OCI-LY3 (cell line): ENCODE data around the gene SRGN.
"Not testable (repeated sequence)": the region's sequence is repeated elsewhere in the genome, so short reads cannot be mapped to it uniquely, and the experiment has no call there.

ENCODE experiments used
- H2AFZ ChIP-seq: fragments of 200-600, 300-600 bp; shearing (Covaris generic); 2 replicates; pipeline ENCODE4 v1.6.0; 2014; ENCODE audit warnings: antibody characterized with exemption, low read depth, low read length
- H3K27ac ChIP-seq: fragments of 200-600, 300-600 bp; sonication (generic); 2 replicates; pipeline ENCODE4 v1.5.1; 2014; ENCODE audit warnings: mild to moderate bottlenecking, low read length, moderate library complexity, mixed read lengths
- H3K27me3 ChIP-seq: fragments of 200-600, 300-600 bp; sonication (generic); 2 replicates; pipeline ENCODE4 v1.6.1; 2014; ENCODE audit warnings: low read depth, low read length, mixed read lengths
- H3K36me3 ChIP-seq: fragments of 200-600, 300-600 bp; sonication (generic); replicated peaks from 2 replicates; pipeline ENCODE3; 2014; ENCODE audit warnings: low read depth, low read length, mixed read lengths
- H3K4me1 ChIP-seq: fragments of 300-600, 200-600 bp; sonication (generic); 2 replicates; pipeline ENCODE4 v1.6.1; 2014; ENCODE audit warnings: low read length, mixed read lengths
- H3K4me2 ChIP-seq: fragments of 200-600, 300-600 bp; sonication (generic); 2 replicates; pipeline ENCODE4 v1.6.1; 2014; ENCODE audit warnings: low read length, mixed read lengths
- H3K4me3 ChIP-seq: fragments of 300-600, 200-600 bp; sonication (generic); 2 replicates; pipeline ENCODE4 v1.5.1; 2014; ENCODE audit warnings: antibody characterized with exemption, mild to moderate bottlenecking, low read length, moderate library complexity
- H3K79me2 ChIP-seq: fragments of 300-600, 200-600 bp; shearing (Covaris generic); 2 replicates; pipeline ENCODE4 v1.6.1; 2014; ENCODE audit warnings: mild to moderate bottlenecking, low read length, mixed read lengths
- H3K9ac ChIP-seq: fragments of 300-600, 200-600 bp; shearing (Covaris generic); 2 replicates; pipeline ENCODE4 v1.6.0; 2014; ENCODE audit warnings: mild to moderate bottlenecking, low read length, moderate library complexity
- H3K9me3 ChIP-seq: fragments of 200-600, 300-600 bp; shearing (Covaris generic); 2 replicates; pipeline ENCODE4 v1.6.1; 2014; ENCODE audit warnings: low read length, mixed read lengths; ENCODE audit not compliant: insufficient read depth
- H4K20me1 ChIP-seq: fragments of 200-600, 300-600 bp; sonication (generic); 2 replicates; pipeline ENCODE4 v1.6.1; 2016; ENCODE audit warnings: low read length, mixed read lengths; ENCODE audit not compliant: insufficient read depth
- EZH2phosphoT487 ChIP-seq: fragments of 200-600 bp; shearing (Covaris generic); IDR thresholded peaks from 2 replicates; pipeline ENCODE4 v1.6.1; 2018; ENCODE audit warnings: antibody characterized with exemption, mixed run types, low read depth
- TF ChIP-seq, protein P1 (sequence below): fragments of 200-600, 300-600 bp; sonication (generic); IDR thresholded peaks from 2 replicates; pipeline ENCODE4 v1.5.1; 2014; ENCODE audit warnings: antibody characterized with exemption, low read length, low read depth

The SRGN gene

GRCh38 chr10:69087590-69088470 lies at the start of gene SRGN:
TSS of gene SRGN (plus strand) at chr10:69088103. CDS start at chr10:69088158, 55 bp downstream.
- peak within 1 kb of the TSS; percentile 90 for H3K4me2 ChIP-seq
- peaks cover 18% of the 10 kb centered on the region; the same call in 1 of the 2 replicates for H4K20me1 ChIP-seq
- no peaks in the 10 kb centered on the region for H3K27me3 ChIP-seq
- H3K4me3 ChIP-seq = peak within 1 kb of the TSS; percentile 97
- TF ChIP-seq EZH2phosphoT487 = no peak
- TF ChIP-seq, protein P1, sequence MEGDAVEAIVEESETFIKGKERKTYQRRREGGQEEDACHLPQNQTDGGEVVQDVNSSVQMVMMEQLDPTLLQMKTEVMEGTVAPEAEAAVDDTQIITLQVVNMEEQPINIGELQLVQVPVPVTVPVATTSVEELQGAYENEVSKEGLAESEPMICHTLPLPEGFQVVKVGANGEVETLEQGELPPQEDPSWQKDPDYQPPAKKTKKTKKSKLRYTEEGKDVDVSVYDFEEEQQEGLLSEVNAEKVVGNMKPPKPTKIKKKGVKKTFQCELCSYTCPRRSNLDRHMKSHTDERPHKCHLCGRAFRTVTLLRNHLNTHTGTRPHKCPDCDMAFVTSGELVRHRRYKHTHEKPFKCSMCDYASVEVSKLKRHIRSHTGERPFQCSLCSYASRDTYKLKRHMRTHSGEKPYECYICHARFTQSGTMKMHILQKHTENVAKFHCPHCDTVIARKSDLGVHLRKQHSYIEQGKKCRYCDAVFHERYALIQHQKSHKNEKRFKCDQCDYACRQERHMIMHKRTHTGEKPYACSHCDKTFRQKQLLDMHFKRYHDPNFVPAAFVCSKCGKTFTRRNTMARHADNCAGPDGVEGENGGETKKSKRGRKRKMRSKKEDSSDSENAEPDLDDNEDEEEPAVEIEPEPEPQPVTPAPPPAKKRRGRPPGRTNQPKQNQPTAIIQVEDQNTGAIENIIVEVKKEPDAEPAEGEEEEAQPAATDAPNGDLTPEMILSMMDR = no peak
- peak within 1 kb of the TSS; percentile 100 for H3K27ac ChIP-seq
- peaks cover 13% of the 10 kb centered on the region for H3K36me3 ChIP-seq
- H3K9ac ChIP-seq = peak within 1 kb of the TSS; percentile 98
- no peaks in the 10 kb centered on the region for H3K9me3 ChIP-seq
- H2AFZ ChIP-seq = peak within 1 kb of the TSS; percentile 12; the same call in 1 of the 2 replicates
- H3K4me1 ChIP-seq = peaks cover 46% of the 10 kb centered on the region
- H3K79me2 ChIP-seq = peaks cover 40% of the 10 kb centered on the region

DNA sequence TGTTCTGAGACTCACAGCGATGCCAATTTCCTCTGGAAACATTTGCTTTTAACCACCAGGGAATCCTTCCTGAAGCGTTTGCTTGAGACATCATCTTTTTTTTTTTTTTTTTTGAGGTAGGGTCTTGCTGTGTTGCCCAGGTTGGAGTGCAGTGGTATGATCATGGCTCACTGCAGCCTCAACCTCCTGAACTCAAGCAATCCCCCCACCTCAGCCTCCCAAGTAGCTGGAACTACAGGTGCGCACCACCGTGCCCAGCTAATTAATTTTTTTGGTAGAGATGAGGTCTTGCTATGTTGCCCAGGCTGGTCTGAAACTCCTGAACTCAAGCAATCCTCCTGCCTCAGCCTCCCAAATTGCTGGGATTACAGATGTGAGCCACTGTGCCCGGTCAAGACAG lies 47.0 kb upstream of the SRGN start:
- not testable (repeated sequence) for H2AFZ ChIP-seq, H4K20me1 ChIP-seq, H3K27ac ChIP-seq, H3K4me3 ChIP-seq, H3K4me2 ChIP-seq, H3K36me3 ChIP-seq, H3K27me3 ChIP-seq, H3K9ac ChIP-seq, H3K79me2 ChIP-seq, H3K9me3 ChIP-seq
- H3K4me1 ChIP-seq = peaks cover 29% of the 10 kb centered on the region

DNA sequence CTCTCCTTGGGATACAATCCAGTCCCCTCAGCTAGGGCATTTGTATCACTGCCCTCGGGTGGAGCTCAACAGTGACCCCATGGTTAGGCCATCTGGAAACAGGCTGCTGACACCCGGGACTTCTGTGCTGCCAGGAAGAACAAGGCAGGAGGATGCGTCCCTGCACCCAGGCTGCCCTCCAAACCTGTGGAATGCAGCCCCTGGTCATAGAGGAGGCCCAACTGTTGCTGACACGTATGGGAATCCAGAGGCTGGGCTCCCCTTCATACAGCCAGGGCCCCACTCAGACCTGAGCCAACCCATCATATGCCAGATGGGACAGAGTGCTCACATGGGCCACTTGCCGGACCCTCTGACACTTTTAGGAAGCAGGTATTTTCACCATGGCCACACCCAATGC lies 45.5 kb upstream of the SRGN start:
- H3K4me2 ChIP-seq = no peak overlapping the region
- H3K4me3 ChIP-seq = no peak overlapping the region
- H3K79me2 ChIP-seq = no peaks in the 10 kb centered on the region
- no peak overlapping the region for H3K9ac ChIP-seq
- no peaks in the 10 kb centered on the region for H3K27me3 ChIP-seq
- H3K27ac ChIP-seq = no peak overlapping the region
- no peaks in the 10 kb centered on the region for H4K20me1 ChIP-seq
- H3K4me1 ChIP-seq = peaks cover 33% of the 10 kb centered on the region
- H3K9me3 ChIP-seq = no peaks in the 10 kb centered on the region
- TF ChIP-seq EZH2phosphoT487 = no peak
- TF ChIP-seq, protein P1 = no peak
- no peak overlapping the region for H2AFZ ChIP-seq
- H3K36me3 ChIP-seq = no peaks in the 10 kb centered on the region

- Histone ChIP-seq H3K9ac (no peak overlapping the region; the same call in 1 of the 2 replicates), H3K79me2 (no peaks in the 10 kb centered on the region), H3K9me3 (no peaks in the 10 kb centered on the region), H3K27ac (peak overlapping the region; percentile 92), H4K20me1 (no peaks in the 10 kb centered on the region), H3K36me3 (no peaks in the 10 kb centered on the region), H3K4me3 (no peak overlapping the region), H2AFZ (no peak overlapping the region), H3K4me2 (no peak overlapping the region), H3K4me1 (peaks cover 33% of the 10 kb centered on the region), H3K27me3 (no peaks in the 10 kb centered on the region)
- TF ChIP-seq, protein P1 = no peak
- no peak for TF ChIP-seq EZH2phosphoT487
Measured at GRCh38 chr10:69042838-69043237, 45.1 kb upstream of the SRGN start.
